Epithelial cell of proximal tubule (primary cell): ENCODE results near the gene YKT6. TPM values are rescaled to one million over a fixed set of nuclear protein-coding genes. Genes with fewer than 3 reads are reported as not detected.

Source experiments
- DNase-seq: peaks from one replicate; pipeline ENCODE4 v3.0.0-alpha.2; 2011; ENCODE audit warnings: low read depth
- H3K4me3 ChIP-seq: 2 replicates; pipeline ENCODE4 v1.5.1; 2011; ENCODE audit warnings: low read depth, mild to moderate bottlenecking, low read length
- CTCF ChIP-seq: conservative IDR thresholded peaks from 2 replicates; pipeline ENCODE4 v1.5.1; 2012; ENCODE audit warnings: low read depth, mild to moderate bottlenecking, low read length
- total RNA-seq: library from RNA; depleted of rRNA; stranded (reverse); fragments of >200 nt; gene quantifications from 2 replicates; pipeline ENCODE4 v1.2.3, GENCODE V29; 2015

Gene YKT6
- total RNA-seq, 1 donor from 2014 or later, result 79.3 TPM

- no peak for TF ChIP-seq CTCF
- DNase-seq, result no peak
- H3K4me3 ChIP-seq, result no peak overlapping the region
Measured at GRCh38 chr7:44222776-44223261, 22.0 kb downstream of the YKT6 start.

- no peak for TF ChIP-seq CTCF
- H3K4me3 ChIP-seq, result no peak overlapping the region
- no peak for DNase-seq
Measured at GRCh38 chr7:44223362-44224079, 22.7 kb downstream of the YKT6 start.

GRCh38 chr7:44224080-44224973, 23.5 kb downstream of the YKT6 start:
- no peak for DNase-seq
- no peak for TF ChIP-seq CTCF

GRCh38 chr7:44224974-44225565, 24.3 kb downstream of the YKT6 start:
- TF ChIP-seq CTCF, result no peak
- H3K4me3 ChIP-seq, result no peak overlapping the region
- DNase-seq, result no peak

More at GRCh38 chr7:44224080-44224973, 23.5 kb downstream of the YKT6 start:
- no peak overlapping the region for H3K4me3 ChIP-seq

GRCh38 chr7:44225566-44226395, 25.0 kb downstream of the YKT6 start:
- H3K4me3 ChIP-seq, result no peak overlapping the region
- DNase-seq, result no peak
- no peak for TF ChIP-seq CTCF

- no peak overlapping the region for H3K4me3 ChIP-seq
- no peak for DNase-seq
- no peak for TF ChIP-seq CTCF
Measured at GRCh38 chr7:44226396-44226753, 25.6 kb downstream of the YKT6 start.
